HG02759 (cell line): ENCODE data around the gene LRP5.
"Not testable (repeated sequence)": the region's sequence is repeated elsewhere in the genome, so short reads cannot be mapped to it uniquely, and the experiment has no call there.

Source experiments
- ATAC-seq: cut with Tn5 transposase; IDR thresholded peaks from one replicate; pipeline ENCODE4 v1.9.1; 2021; ENCODE audit warnings: mild to moderate bottlenecking, moderate library complexity; ENCODE audit not compliant: unreplicated experiment

Gene LRP5

GRCh38 chr11:68328374-68329091 is 16.1 kb downstream of the LRP5 start:
- ATAC-seq, result no peak

GRCh38 chr11:68329536-68329935 is 17.1 kb downstream of the LRP5 start:
- no peak for ATAC-seq

- no peak for ATAC-seq
Observed at GRCh38 chr11:68329978-68330699, 17.7 kb downstream of the LRP5 start.

DNA sequence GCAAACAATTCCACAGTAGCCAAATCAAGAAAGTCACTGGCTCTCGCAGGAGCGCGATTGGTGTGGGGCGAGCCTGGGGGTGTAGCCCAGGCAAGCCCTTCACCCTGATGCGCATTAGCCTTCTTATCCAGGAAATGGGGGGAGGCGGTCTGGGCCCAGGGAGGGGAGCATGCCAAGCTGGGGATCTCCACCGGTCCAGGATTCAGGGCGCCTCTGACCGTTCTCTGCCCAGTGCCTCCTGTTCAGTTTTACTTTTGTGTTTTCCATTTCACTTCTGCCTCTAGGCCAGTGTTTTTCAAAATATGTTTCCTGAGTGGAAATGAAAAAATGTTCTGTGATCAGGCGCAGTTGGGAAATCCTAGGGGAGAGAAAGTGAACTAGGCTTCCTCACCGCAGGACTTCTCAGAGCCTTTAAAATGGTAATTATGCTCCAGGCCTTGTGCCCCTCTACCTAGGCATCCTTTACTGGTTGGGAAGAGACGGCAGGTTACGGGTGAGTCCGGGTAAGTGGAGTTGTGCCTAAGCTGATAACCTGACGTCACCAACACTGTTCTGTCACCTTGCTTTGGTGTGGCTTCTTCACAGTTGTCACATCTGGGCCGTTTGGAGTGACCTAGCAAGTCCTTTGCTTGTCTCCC is 18.4 kb downstream of the LRP5 start:
- ATAC-seq, result no peak

GRCh38 chr11:68331338-68331947 is 19.1 kb downstream of the LRP5 start:
- no peak for ATAC-seq

GRCh38 chr11:68332186-68332585 is 19.8 kb downstream of the LRP5 start:
- ATAC-seq, result no peak

- ATAC-seq, result no peak
Observed at GRCh38 chr11:68333173-68333572, 20.8 kb downstream of the LRP5 start.

DNA sequence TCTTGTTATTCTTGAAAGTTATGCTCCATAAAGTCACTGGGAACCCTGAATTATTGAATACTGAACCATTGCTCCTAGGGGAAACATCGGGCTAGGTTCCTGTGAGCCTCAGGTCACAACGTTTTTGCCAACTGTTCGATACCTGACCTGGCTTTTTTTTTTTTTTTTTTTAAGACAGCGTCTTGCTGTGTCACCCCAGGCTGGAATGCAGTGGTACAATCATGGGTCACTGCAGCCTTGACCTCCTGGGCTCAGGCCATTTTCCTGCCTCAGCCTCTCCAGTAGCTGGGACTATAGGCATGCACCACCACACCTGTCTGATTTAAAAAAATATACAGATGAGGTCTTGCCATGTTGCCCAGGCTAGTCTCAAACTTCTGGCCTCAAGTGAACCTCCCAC is 22.5 kb downstream of the LRP5 start:
- no peak for ATAC-seq

GRCh38 chr11:68335683-68336082 is 23.3 kb downstream of the LRP5 start:
- ATAC-seq, result no peak

- no peak for ATAC-seq
Observed at GRCh38 chr11:68336716-68337115, 24.3 kb downstream of the LRP5 start.

DNA sequence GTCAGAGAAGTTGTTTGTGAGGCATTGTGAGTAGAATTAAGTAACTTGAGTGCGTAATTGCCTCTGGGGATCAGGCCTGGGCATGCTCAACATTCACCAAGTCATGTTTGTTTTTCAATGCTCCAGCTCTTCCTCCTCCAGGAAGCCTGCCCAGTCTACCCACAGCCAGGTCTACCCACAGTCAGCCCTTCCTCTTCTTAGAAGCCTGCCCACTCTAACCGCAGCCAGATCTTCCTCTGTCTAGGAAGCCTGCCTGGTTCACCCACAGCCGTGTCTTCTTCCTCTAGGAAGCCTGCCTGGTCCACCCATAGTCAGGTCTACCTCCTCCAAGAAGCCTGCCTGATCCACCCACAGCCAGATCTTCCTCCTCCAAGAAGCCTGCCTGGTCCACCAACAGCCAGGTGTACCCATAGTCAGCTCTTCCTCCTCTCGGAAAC is 25.0 kb downstream of the LRP5 start:
- ATAC-seq, result no peak

DNA sequence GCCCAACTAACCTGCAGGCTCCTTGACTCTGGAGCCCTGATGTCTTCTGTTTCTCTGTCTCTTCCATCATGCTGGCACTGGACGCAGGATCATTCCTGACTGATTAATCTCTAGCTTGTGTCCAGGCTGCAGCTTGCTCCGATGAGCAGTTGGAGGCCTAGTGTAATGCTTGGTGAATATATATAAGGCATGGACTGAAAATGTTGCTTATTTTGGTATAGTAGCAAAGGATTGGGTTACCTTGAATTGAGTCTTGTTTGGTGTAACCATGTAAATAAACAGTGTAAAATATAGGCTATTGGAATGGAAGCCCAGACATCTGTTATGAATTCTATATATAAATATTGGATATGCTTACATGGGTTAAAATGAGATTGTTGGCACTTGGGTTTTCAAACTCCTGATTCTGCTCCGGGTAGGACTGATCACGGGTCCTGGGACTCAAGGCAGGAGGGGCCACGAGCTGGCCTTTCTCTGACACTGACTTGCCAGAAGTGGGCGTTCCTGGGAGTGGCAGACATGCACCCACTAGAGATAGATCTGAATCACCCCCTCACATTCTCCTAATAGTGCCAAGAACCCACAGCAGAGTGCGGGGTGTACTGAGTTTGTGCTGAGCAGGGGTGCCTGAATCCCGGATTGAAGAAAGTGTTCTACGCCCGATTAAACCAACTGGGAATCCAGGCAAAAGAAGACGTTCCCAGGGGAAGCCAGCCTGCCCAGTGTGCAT is 25.8 kb downstream of the LRP5 start:
- ATAC-seq, result no peak

- ATAC-seq, result no peak
Observed at GRCh38 chr11:68340003-68340767, 27.8 kb downstream of the LRP5 start.

GRCh38 chr11:68340784-68341556 is 28.6 kb downstream of the LRP5 start:
- ATAC-seq, result no peak

DNA sequence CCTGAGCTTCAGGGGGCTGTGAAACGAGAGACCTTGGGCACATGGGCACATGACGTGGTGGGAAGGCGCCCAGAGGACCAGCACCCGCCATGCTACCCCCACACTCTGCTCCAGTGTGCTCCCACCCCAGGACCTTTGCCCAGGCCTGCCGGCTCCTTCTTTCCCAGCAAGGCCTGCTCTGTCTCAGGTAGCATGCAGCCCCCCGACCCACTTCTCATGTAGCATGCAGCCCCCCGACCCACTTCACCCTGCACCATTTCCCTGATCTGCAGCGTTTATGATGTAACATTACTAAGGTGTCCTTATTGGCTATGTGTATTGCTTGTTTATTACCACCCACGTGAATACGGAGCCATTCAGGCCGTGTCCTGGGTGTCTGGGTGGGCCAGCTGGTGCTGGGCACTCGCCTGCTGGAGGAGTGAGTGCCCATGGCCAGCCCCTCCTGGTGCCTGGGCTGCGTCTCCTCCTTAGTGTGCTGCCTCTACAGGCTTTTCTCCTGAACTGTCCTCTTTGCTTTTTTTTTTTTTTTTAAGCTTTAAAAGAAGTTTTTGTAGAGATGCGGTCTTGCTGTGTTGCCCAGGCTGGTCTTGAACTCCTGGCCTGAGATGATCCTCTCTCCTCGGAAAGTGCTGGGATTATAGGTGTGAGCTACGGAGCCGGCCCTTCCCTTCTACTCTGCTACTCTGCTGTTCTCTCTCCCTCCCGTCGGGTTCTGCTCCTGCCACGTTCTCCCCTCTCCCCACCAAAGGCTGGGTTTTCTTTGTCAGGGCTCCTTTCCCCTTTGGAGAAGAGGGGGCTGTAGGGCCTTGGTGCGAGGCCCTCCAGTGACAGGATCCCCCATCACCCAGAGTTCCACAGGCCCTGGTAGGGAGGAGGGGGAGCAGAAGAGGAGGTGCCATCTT is 29.4 kb downstream of the LRP5 start:
- ATAC-seq, result no peak

GRCh38 chr11:68342459-68343158 is 30.2 kb downstream of the LRP5 start:
- ATAC-seq, result no peak

DNA sequence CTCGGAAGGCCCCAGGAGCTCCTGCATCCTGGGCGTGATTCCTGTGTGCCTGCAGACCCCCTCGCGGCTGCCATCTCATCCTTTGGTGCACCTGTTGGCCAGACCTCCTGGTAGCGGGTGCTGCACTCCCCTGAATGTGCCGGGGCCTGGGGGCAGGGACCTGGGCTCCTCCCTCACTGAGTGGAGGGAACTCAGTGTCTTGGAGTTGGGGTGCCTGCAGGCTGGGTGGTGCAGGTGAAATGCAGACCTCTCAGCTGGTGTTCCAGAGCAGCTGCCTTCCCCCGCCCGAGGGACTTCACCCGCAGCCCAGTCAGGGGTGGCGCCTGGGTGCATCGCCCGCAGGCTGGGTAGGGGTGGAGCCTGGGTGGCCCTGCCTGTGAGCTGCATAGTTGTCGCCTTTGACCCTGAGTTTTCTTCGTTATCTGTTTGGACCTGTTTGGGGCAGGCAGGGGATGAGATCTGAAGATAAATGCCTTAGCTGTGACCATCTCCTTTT is 31.4 kb downstream of the LRP5 start:
- ATAC-seq, result no peak

GRCh38 chr11:68344821-68345220 is 32.4 kb downstream of the LRP5 start:
- ATAC-seq, result not testable (repeated sequence)
